GM12878 (cell line): ENCODE measurements around the gene GPR158. TPM values are rescaled to one million over a fixed set of nuclear protein-coding genes. Genes with fewer than 3 reads are reported as not detected.

Experiments used
- ATAC-seq: fragments of 200-7000 bp; cut with Tn5 transposase; 3 replicates; pipeline ENCODE4 v1.9.1; 2020; ENCODE audit warnings: mild to moderate bottlenecking, moderate library complexity
- BruUV-seq: library from RNA; stranded (reverse); fragments of 400-500 nt; replicated peaks from 2 replicates; lab custom pipeline; 2021; lab: Mats Ljungman, UMichigan
- CTCF ChIA-PET: fragments of 300-600 bp; sonication (Branson Sonifier 250); formaldehyde crosslinking; extraction: SDS; loops from one replicate; lab custom pipeline; 2021; ENCODE audit warnings: inconsistent platforms; lab: Yijun Ruan, JAX
- POLR2A ChIA-PET: fragments of 350-600 bp; formaldehyde crosslinking; extraction: SDS; loops from one replicate; lab custom pipeline; 2021; ENCODE audit warnings: inconsistent platforms; lab: Charles Lee
- RAD21 ChIA-PET: fragments of 300-600 bp; sonication (Branson Sonifier 250); formaldehyde crosslinking; loops from one replicate; lab custom pipeline; 2023; ENCODE audit warnings: antibody characterized with exemption; ENCODE audit not compliant: unreplicated experiment; lab: Charles Lee
- SMC1A ChIA-PET: fragments of 300-600 bp; sonication (Branson Sonifier 250); formaldehyde crosslinking; loops from one replicate; lab custom pipeline; 2023; ENCODE audit not compliant: unreplicated experiment, uncharacterized antibody; lab: Charles Lee
- DNase-seq: peaks from one replicate; pipeline ENCODE4 v3.0.0-alpha.2; 2011; ENCODE audit warnings: low read depth, low spot score
- FAIRE-seq: peaks from 3 replicates; lab custom pipeline; 2011; peaks lifted over from hg19 to GRCh38; lab: Jason Lieb, UNC
- H2AFZ ChIP-seq: 2 replicates; pipeline ENCODE4 v1.6.0; 2011; ENCODE audit warnings: low read depth, low read length, control low read depth; ENCODE audit not compliant: control insufficient read depth
- H3K27ac ChIP-seq: 2 replicates; pipeline ENCODE4 v1.5.1; 2011; ENCODE audit warnings: control low read depth; ENCODE audit not compliant: control insufficient read depth, insufficient read depth
- H3K27me3 ChIP-seq, 2 experiments: replicated peaks in 1 of 2; 2 replicates each; pipeline versions ENCODE4 v1.6.0 to v1.6.1; 2011; ENCODE audit warnings: low read length in 1 of 2; ENCODE audit not compliant: control insufficient read depth in 2 of 2, insufficient read depth in 2 of 2
- H3K36me3 ChIP-seq, 2 experiments: 2 replicates each; pipeline ENCODE4 v1.5.1; 2011; ENCODE audit warnings: low read length in 1 of 2; ENCODE audit not compliant: control insufficient read depth in 2 of 2, insufficient read depth in 2 of 2
- H3K4me1 ChIP-seq: 2 replicates; pipeline ENCODE4 v1.6.1; 2011; ENCODE audit warnings: mild to moderate bottlenecking, low read length, moderate library complexity, mixed read lengths; ENCODE audit not compliant: control insufficient read depth, insufficient read depth
- H3K4me2 ChIP-seq: 2 replicates; pipeline ENCODE4 v1.6.0; 2011; ENCODE audit warnings: control low read depth; ENCODE audit not compliant: control insufficient read depth, insufficient read depth
- H3K4me3 ChIP-seq: fragments of 200-600 bp; sonication (generic); 2 replicates; pipeline ENCODE4 v1.5.1; 2016
- H3K79me2 ChIP-seq: 2 replicates; pipeline ENCODE4 v1.6.0; 2011; ENCODE audit warnings: low read length; ENCODE audit not compliant: control insufficient read depth, insufficient read depth
- H3K9ac ChIP-seq: 2 replicates; pipeline ENCODE4 v1.8.0; 2011; ENCODE audit warnings: low read length, control low read depth, mixed read lengths; ENCODE audit not compliant: control insufficient read depth, insufficient read depth
- H3K9me3 ChIP-seq: replicated peaks from 3 replicates; pipeline ENCODE4 v1.5.1; 2011; ENCODE audit warnings: mild to moderate bottlenecking, low read length; ENCODE audit not compliant: control insufficient read depth, insufficient read depth
- H4K20me1 ChIP-seq: 2 replicates; pipeline ENCODE4 v1.6.0; 2011; ENCODE audit not compliant: control insufficient read depth, insufficient read depth
- CHD4 ChIP-seq: fragments of 200-600 bp; sonication (generic); IDR thresholded peaks from 2 replicates; pipeline ENCODE4 v1.6.1; 2016; ENCODE audit warnings: mild to moderate bottlenecking
- HCFC1 ChIP-seq: fragments of 150-350 bp; IDR thresholded peaks from 2 replicates; pipeline ENCODE4 v1.6.1; 2014; ENCODE audit warnings: low read length
- MEF2A ChIP-seq: IDR thresholded peaks from 2 replicates; pipeline ENCODE4 v1.6.1; 2011; ENCODE audit warnings: low read depth, mild to moderate bottlenecking, low read length, moderate library complexity; ENCODE audit not compliant: insufficient read depth
- MEF2B ChIP-seq: fragments of 450-650 bp; IDR thresholded peaks from 2 replicates; pipeline ENCODE4 v1.6.1; 2018; ENCODE audit warnings: mild to moderate bottlenecking, moderate library complexity; ENCODE audit not compliant: partially characterized antibody, poor library complexity, severe bottlenecking
- MYC ChIP-seq: IDR thresholded peaks from 2 replicates; pipeline ENCODE4 v1.6.1; 2011; ENCODE audit warnings: mild to moderate bottlenecking, low read length, moderate library complexity, inconsistent platforms; ENCODE audit not compliant: insufficient read depth, insufficient replicate concordance, insufficient read length, severe bottlenecking
- SIX5 ChIP-seq: IDR thresholded peaks from 2 replicates; pipeline ENCODE4 v1.6.1; 2011; ENCODE audit warnings: mild to moderate bottlenecking, low read depth, low read length, moderate library complexity; ENCODE audit not compliant: severe bottlenecking
- ZNF207 ChIP-seq: fragments of 450-650 bp; IDR thresholded peaks from 2 replicates; pipeline ENCODE4 v1.6.1; 2014; ENCODE audit warnings: antibody characterized with exemption, mild to moderate bottlenecking, borderline replicate concordance
- WGBS: methylation state at CpG from one replicate; pipeline ENCODE4 v1.1.6; 2016; ENCODE audit warnings: low lambda C conversion rate; ENCODE audit not compliant: insufficient replicate concordance, insufficient coverage; ENCODE audit errors: missing lambda C conversion rate; 5-methylcytosine and 5-hydroxymethylcytosine counted together
- in situ Hi-C: fragments of 300-500 bp; cut with MboI; formaldehyde crosslinking; loops from 9 replicates; pipeline ENCODE4 v1.14.3; 2018; ENCODE audit warnings: mixed read lengths
- intact Hi-C: fragments of 100-400 bp; cut with micrococcal nuclease; formaldehyde crosslinking; loops from one replicate; pipeline ENCODE4 v1.14.2; 2022; ENCODE audit not compliant: unreplicated experiment
- polyA plus RNA-seq, 11 experiments: library from polyadenylated mRNA; depleted of rRNA in 4 of 11; unstranded in 6 of 11; stranded (reverse) in 5 of 11; fragments of >200 nt; fragmentation: Nextera tagmentation in 4 of 11; fragmentation: Illumina TruSeq in 1 of 11; extraction: Ambion mirVana in 4 of 11; extraction: Trizol in 1 of 11; gene quantifications; 1 replicate in 1 of 11; 2 replicates in 10 of 11; pipeline versions ENCODE4 v1.2.1 to v1.2.3, GENCODE V29; 2011 to 2016; ENCODE audit warnings: inconsistent platforms in 2 of 11, missing spikeins in 2 of 11, low read depth in 1 of 11
- total RNA-seq, 4 experiments: library from RNA; depleted of rRNA in 3 of 4; stranded (reverse); fragments of >200 nt in 3 of 4; fragmentation: Illumina TruSeq in 1 of 4; extraction: Trizol in 1 of 4; gene quantifications; 2 replicates each; pipeline versions ENCODE4 v1.2.1 to v1.2.3, GENCODE V29; 2013 to 2021
- TF ChIP-seq, protein P1 (sequence below): fragments of 450-650 bp; formaldehyde crosslinking; IDR thresholded peaks from 2 replicates; pipeline ENCODE4 v1.4.0; 2022; ENCODE audit warnings: mild to moderate bottlenecking, moderate library complexity

The GPR158 gene
- total and polyA plus RNA-seq, 10 of the 15 experiments (the other 5 are each of a cell fraction or from before 2014, with no cell fraction given), result not detected

DNA sequence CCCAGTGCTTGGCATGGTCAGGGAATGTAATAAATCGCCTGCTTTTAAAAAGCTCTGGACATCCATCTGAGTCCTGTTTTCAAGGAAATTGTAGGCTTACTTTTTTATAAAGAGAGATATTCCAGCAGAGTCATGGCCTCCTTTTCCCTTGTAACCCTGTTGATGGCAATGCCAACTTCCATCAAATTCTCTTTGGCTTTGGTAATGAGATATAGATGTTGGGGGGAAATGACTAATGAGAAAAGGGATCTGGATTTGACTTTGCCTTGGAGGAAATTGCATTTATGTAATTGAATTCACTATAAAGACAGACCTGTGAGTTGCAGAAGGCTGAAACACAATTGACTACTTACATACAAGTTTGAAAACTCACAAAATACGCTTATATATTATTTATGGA, 347.5 kb downstream of the GPR158 start:
- Histone ChIP-seq H3K4me3 (no peak overlapping the region), H3K9me3 (no peaks in the 10 kb centered on the region), H3K9ac (no peak overlapping the region), H4K20me1 (no peaks in the 10 kb centered on the region), H2AFZ (no peak overlapping the region), H3K27me3 (no peaks in the 10 kb centered on the region), H3K79me2 (no peaks in the 10 kb centered on the region), H3K4me2 (no peak overlapping the region), H3K36me3 (no peaks in the 10 kb centered on the region), H3K27ac (no peak overlapping the region), H3K4me1 (no peaks in the 10 kb centered on the region)
- no TSS peak for BruUV-seq
- in situ Hi-C loops (no loop called here), intact Hi-C loops (no loop called here)
- DNase-seq (no peak), ATAC-seq (no peak), FAIRE-seq (no peak)
- no peak for TF ChIP-seq MEF2B
- no peak for TF ChIP-seq ZNF207
- TF ChIP-seq HCFC1, result no peak
- TF ChIP-seq MYC, result no peak
- TF ChIP-seq MEF2A, result no peak
- no peak for TF ChIP-seq SIX5
- TF ChIP-seq CHD4, result no peak
- TF ChIP-seq, protein P1, sequence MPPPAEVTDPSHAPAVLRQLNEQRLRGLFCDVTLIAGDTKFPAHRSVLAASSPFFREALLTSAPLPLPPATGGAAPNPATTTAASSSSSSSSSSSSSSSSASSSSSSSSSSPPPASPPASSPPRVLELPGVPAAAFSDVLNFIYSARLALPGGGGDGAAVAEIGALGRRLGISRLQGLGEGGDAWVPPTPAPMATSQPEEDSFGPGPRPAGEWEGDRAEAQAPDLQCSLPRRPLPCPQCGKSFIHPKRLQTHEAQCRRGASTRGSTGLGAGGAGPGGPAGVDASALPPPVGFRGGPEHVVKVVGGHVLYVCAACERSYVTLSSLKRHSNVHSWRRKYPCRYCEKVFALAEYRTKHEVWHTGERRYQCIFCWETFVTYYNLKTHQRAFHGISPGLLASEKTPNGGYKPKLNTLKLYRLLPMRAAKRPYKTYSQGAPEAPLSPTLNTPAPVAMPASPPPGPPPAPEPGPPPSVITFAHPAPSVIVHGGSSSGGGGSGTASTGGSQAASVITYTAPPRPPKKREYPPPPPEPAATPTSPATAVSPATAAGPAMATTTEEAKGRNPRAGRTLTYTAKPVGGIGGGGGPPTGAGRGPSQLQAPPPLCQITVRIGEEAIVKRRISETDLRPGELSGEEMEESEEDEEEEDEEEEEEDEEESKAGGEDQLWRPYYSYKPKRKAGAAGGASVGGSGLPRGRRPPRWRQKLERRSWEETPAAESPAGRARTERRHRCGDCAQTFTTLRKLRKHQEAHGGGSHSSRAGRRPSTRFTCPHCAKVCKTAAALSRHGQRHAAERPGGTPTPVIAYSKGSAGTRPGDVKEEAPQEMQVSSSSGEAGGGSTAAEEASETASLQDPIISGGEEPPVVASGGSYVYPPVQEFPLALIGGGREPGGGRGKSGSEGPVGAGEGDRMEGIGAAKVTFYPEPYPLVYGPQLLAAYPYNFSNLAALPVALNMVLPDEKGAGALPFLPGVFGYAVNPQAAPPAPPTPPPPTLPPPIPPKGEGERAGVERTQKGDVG, result no peak
- CTCF ChIA-PET, result no interaction called here
- 42% methylated on average over 2 of the region's 2 CpGs for WGBS
- POLR2A ChIA-PET, result no interaction called here
- RAD21 ChIA-PET, result no interaction called here
- SMC1A ChIA-PET, result no interaction called here
